GM10266 (cell line): ENCODE results near the gene OTOP3.
A peak's percentile ranks its signal among the peaks of the same experiment; 100 is the strongest.
"Not testable (repeated sequence)": the region's sequence is repeated elsewhere in the genome, so short reads cannot be mapped to it uniquely, and the experiment has no call there.

Experiments used
- DNase-seq: peaks from one replicate; pipeline ENCODE4 v3.0.0; 2012; ENCODE audit errors: extremely low spot score
- TF ChIP-seq, protein P1 (sequence below): IDR thresholded peaks from 2 replicates; pipeline ENCODE4 v1.5.1; 2012; ENCODE audit warnings: mild to moderate bottlenecking, low read depth; ENCODE audit not compliant: control insufficient read depth, insufficient read depth; ENCODE audit errors: missing control alignments

The OTOP3 gene

DNA sequence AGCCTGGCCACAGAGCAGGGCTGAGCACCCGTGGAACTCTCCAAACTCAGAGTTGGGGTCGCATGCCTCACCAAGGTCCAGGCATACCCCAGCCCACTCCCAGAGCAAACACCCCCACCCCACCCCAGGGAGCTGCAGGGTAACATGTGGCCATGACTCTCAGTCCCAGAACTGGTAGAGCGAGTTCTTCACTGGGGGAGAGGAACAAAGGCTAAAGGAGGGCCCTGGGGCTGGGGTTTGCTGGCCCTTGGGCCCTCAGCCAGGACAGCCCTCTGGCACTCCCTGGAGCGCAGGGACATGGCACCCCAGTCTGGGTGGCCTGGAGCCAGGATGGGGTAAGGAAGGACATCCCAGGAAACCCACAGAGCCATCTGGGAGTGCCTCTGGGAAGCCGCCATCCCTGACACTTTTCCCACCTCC is 32.7 kb downstream of the OTOP3 start:
- TF ChIP-seq, protein P1, sequence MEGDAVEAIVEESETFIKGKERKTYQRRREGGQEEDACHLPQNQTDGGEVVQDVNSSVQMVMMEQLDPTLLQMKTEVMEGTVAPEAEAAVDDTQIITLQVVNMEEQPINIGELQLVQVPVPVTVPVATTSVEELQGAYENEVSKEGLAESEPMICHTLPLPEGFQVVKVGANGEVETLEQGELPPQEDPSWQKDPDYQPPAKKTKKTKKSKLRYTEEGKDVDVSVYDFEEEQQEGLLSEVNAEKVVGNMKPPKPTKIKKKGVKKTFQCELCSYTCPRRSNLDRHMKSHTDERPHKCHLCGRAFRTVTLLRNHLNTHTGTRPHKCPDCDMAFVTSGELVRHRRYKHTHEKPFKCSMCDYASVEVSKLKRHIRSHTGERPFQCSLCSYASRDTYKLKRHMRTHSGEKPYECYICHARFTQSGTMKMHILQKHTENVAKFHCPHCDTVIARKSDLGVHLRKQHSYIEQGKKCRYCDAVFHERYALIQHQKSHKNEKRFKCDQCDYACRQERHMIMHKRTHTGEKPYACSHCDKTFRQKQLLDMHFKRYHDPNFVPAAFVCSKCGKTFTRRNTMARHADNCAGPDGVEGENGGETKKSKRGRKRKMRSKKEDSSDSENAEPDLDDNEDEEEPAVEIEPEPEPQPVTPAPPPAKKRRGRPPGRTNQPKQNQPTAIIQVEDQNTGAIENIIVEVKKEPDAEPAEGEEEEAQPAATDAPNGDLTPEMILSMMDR = no peak

GRCh38 chr17:74969501-74969900 is 33.8 kb downstream of the OTOP3 start:
- not testable (repeated sequence) for DNase-seq

More for the DNA sequence above, 32.7 kb downstream of the OTOP3 start:
- DNase-seq = no peak

DNA sequence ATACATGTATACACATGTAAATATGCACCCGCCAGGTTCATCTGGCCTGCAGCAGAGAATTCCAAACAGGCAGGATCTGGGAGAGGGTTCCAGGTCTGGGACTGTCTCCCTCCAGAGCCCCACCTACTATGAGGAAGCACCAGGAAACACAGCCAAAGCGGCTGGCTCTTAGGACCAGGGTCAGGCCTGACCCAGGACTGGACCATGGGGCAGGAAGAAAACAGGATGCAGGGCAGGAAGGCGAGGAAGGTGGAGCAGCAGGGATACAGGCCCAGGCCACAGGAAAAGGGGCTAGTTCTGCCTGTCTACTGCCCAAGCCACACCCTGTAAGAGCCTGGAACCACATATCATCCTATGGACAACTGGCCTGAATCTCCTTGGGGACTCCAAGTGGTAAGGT is 34.7 kb downstream of the OTOP3 start:
- TF ChIP-seq, protein P1 = no peak
- DNase-seq = no peak

DNA sequence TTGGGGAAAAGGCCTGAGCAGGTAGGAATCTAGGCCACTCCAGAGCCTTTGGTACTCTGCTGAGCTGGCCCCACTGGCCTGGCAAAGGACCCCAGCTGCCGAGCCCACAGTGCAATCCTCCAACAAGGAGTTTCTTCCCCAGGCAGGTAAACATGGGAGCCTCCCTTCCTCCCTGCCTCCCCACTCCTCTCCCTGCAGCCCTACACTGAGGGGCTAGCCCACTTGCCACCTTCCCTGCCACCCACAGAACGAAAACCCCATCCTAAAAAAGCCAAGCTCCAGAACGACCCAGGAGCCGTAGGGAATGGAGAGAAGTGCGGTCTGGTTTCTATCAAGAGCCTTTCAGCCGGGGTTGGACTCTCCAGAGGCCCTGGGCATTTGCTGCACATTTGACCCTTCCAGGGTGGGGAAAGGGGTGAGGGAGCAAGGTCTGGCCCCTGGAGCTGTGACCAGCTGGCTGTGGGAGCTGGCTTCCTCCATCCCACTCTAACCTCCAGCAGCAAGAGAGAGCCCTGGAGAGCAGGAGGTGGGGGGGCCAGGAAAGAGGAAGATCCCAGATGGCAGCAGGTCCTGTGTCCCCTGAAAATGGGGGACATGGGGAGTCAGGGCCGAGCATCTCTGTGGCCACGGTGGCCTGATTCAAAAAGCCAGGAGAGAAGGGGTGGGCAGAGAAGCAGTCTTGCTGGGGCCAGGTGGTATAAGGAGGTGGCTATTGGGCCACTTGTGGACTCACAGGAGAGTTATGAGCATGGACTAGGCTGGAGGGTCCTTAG is 35.6 kb downstream of the OTOP3 start:
- no peak for DNase-seq
- TF ChIP-seq, protein P1 = no peak

DNA sequence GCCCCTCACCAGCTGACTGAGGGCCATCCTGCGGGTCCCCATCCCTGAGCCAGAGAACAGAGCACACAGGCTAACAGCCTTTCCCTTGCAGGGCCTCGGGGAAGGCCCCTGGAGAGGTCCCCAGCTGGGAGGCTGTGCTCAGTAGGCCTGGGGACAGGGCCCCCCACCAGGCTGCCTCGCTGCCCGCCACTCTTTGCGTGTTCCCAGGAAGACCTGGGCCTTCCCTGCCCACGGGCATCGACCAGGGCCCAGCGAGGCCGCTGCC is 36.1 kb downstream of the OTOP3 start:
- TF ChIP-seq, protein P1 = no peak
- no peak for DNase-seq

DNA sequence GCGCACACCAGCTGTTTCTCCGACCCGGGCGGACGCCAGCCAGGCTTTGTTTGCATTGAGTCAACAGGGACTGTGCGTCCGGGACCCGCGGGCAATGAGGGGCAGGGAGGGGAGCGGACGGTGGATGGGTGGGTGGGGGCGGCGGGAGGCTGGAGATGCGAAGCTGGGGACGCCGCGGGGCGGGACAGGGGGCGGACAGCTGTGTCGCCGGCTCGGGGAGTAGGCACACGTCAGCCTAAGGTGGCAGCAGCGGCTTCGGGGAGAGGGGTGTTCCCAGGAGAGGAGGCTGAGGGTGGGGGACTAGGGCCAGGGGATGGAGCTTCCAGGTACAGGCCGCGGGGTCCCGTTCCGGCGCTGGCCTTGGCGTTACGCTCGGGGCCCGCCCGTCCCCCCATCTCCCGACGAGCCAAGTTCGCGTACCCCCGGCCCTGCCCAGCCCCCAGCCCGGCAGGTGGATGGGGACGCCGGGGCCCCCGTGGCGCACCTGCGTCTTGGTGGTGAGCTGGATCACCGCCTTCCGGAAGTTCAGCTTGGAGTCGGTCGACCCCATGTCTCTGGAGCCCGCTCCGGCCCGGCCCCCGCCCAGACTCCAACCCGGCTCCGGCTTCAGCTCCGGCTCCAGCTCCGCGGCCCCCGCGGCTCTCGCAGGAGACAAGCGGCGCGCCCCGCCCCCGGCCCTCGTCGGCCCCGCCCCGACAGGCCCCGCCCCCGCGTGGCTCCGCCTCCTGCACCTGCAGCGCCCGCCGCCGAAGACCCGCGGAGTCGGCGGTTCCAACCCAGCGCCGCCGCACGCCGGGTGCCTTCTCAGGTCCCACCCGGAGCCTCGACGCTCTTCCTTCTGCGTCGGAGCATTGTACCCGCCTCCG is 36.6 kb downstream of the OTOP3 start, which contains the start of gene HID1:
Gene HID1, minus strand, starts transcription at position 653 of the 866 bp plus-strand sequence. Its CDS starts 103 bp downstream, at position 550.
- TF ChIP-seq, protein P1 = no peak
- peak; percentile 87 for DNase-seq

DNA sequence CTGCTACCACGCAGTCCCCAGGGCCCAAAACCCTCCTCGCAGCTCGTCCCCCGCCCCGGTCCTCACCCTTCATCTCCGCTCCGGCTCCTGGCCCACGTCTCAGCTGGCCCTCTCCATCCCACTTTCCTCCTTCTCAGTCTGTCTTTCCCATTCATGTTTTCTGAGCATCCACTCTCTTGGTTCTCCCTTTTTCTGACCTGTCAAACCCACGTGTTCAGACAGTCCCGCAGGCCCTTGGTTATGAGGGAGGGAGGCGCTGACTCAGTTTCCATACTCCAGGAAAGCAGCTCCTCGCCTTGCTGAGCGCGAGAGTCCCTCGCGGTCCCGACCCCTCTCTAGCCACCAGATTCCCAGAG is 37.3 kb downstream of the OTOP3 start:
- no peak for DNase-seq
- TF ChIP-seq, protein P1 = no peak
